Right lobe of liver (tissue), 4 donors: Measurements from ENCODE around the gene C1QTNF1.

Experiments used
- POLR2A ChIP-seq: fragments of 450-650 bp; IDR thresholded peaks from one replicate; pipeline ENCODE4 v1.6.1; 2017; ENCODE audit warnings: antibody characterized with exemption, mild to moderate bottlenecking
- TF ChIP-seq, protein P1 (sequence below), 4 donors: fragments of 200-600 bp in 3 of 4; fragments of 450-650 bp in 1 of 4; IDR thresholded peaks; one replicate each; pipeline versions ENCODE4 v1.5.1 to v1.8.0; 2016 to 2022; ENCODE audit warnings: antibody characterized with exemption in 4 of 4, mild to moderate bottlenecking in 2 of 4
- donor health status: DM: no; HTN: no; CAD: no.
- donor health status: DM: no; HTN: no; CAD: no.
- donor health status: DM: no; HTN: yes; CAD: no.

DNA sequence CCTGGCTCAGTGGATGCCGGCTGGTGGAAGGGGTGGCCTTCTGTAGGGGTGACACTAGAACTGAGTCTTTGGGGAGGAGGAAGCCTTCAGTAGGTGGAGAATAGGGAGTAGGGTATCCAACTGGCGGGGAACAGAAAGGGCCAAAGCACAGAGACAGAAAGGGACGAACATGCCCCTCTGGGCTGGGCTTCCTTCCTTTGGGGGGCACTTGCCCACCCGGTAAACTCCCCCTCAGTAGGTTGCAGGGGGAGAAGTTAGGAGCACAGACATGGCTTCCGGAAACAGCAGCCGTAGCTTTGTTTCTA, 51.4 kb downstream of the C1QTNF1 start:
- no peak for TF ChIP-seq POLR2A
- TF ChIP-seq, protein P1, sequence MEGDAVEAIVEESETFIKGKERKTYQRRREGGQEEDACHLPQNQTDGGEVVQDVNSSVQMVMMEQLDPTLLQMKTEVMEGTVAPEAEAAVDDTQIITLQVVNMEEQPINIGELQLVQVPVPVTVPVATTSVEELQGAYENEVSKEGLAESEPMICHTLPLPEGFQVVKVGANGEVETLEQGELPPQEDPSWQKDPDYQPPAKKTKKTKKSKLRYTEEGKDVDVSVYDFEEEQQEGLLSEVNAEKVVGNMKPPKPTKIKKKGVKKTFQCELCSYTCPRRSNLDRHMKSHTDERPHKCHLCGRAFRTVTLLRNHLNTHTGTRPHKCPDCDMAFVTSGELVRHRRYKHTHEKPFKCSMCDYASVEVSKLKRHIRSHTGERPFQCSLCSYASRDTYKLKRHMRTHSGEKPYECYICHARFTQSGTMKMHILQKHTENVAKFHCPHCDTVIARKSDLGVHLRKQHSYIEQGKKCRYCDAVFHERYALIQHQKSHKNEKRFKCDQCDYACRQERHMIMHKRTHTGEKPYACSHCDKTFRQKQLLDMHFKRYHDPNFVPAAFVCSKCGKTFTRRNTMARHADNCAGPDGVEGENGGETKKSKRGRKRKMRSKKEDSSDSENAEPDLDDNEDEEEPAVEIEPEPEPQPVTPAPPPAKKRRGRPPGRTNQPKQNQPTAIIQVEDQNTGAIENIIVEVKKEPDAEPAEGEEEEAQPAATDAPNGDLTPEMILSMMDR (IDR thresholded peaks at IDR 0.05), result no peak
